ENCODE results near the gene PTX3.

The PTX3 gene

DNA sequence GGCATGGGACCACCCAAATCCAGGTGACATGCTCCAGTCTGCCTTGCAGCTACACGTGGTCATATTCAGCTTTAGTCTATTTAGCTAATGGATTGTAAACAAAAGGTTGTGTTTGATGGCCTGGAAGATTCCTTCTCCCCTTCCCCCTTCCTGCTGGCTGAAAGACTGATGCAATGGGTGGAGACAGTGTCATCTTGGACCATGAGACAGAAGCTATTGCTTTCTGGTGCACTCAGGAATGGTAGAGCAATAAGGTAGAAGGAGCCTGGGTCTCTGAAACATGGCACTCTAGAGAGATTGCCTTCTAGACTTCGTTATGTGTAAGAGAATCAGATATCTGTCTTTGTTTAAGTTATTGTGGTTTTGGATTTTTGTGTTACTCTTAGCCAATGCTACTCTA lies 25.7 kb upstream of the PTX3 start:
- TF ChIP-seq, protein P1, sequence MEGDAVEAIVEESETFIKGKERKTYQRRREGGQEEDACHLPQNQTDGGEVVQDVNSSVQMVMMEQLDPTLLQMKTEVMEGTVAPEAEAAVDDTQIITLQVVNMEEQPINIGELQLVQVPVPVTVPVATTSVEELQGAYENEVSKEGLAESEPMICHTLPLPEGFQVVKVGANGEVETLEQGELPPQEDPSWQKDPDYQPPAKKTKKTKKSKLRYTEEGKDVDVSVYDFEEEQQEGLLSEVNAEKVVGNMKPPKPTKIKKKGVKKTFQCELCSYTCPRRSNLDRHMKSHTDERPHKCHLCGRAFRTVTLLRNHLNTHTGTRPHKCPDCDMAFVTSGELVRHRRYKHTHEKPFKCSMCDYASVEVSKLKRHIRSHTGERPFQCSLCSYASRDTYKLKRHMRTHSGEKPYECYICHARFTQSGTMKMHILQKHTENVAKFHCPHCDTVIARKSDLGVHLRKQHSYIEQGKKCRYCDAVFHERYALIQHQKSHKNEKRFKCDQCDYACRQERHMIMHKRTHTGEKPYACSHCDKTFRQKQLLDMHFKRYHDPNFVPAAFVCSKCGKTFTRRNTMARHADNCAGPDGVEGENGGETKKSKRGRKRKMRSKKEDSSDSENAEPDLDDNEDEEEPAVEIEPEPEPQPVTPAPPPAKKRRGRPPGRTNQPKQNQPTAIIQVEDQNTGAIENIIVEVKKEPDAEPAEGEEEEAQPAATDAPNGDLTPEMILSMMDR (conservative IDR thresholded peaks at IDR 0.05) = no peak
- no peak overlapping the region for H3K27ac ChIP-seq

DNA sequence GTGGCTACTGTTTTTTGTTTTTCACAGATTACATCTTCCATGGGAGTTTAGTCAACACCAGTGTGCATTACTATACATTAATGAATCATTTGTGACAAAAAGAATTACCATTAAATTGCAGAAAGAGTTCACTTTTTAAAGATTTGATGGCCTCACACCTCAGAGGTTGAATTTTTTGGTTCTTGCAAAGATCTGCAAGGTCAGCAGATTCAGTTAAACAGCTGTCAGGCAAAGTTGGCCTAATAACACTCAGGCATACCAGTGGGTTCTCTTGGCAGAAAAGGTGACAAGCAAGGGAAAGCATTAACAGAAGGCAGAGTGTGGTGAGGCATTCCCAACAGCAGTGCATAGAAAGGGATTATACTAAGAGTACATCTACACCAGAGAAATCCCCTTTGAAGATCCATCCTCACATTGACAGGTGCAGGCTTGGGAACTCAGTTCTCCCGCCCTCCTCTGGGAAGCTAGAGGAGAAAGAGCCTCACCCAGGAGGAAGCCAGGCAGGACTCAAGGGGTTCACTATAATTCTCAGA lies 24.3 kb upstream of the PTX3 start:
- H3K27ac ChIP-seq = no peak overlapping the region
- TF ChIP-seq, protein P1 (conservative IDR thresholded peaks at IDR 0.05) = no peak

DNA sequence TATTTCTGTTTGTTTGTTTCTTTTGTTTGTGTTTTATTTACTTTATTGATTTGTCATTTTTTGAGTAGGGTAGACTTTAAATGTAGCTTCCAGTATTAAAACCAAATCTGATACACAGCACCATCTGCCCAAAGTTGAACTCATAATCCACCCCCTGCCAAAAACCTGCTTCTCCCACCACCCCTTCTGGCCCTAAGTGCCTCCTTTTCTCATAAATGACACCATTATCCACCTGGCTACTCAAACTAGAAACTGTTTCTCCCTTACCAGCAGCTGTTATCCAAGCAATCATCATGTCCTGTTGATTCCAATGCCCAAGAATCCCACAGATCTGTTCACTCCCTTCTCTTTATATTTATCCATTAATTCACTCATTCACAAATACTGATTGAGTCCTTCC lies 21.8 kb upstream of the PTX3 start:
- no peak overlapping the region for H3K27ac ChIP-seq
- TF ChIP-seq, protein P1 (conservative IDR thresholded peaks at IDR 0.05) = no peak

DNA sequence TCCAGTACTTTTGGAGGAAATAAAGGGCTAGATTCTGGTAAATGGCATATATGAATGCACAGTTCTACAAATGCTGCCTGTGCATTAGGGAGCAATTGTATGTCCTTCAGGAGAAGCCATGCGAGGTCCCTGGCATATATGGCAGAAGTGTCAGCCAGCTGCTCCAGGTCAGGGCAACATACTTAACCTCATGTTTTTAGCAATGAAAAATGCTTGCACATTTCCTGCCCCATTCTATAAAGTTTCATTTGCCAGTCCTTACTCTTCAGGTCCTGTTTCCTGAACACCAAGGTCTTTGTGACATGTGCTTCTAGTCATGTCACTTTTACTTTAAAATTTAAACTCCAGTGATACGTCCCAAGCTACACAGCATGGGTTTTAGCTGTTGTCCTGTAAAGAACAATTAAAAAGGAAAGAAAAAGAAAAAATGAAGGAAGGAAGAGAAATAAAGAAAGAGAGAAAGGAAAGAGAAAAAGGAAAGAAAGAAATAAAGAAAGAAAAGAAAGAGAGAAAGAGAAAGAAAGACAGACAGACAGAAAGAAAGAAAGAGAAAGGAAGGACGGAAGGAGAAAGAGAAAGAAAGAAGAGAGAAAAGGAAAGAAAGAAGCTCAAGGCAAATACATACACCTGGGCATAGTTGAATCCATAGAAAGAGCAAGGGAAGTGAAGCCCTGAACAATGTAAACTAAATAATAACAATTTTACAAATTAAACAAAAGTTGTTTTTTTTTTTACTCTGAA lies 20.1 kb upstream of the PTX3 start:
- H3K27ac ChIP-seq = no peak overlapping the region
- TF ChIP-seq, protein P1 (conservative IDR thresholded peaks at IDR 0.05) = no peak

DNA sequence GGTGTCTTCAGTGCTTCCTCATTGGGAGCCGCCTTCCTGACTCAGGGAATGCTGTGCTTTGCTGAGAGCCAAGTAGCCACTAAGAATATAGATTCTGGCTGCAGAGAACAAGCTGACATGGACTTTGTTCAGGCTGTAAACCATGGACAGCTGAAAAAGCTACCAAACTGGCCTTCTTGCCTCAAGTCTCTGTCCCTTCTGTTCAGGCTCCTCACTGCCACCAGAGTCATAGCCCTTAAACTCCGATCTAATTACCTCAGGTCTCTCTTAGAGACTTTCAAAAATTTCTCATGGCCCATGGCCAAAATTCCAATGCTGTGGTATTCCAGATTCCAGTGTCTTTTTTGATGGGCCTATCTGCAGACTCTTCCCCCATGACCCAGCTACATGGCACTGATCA lies 19.4 kb upstream of the PTX3 start:
- TF ChIP-seq, protein P1 (conservative IDR thresholded peaks at IDR 0.05) = no peak
- no peak overlapping the region for H3K27ac ChIP-seq

DNA sequence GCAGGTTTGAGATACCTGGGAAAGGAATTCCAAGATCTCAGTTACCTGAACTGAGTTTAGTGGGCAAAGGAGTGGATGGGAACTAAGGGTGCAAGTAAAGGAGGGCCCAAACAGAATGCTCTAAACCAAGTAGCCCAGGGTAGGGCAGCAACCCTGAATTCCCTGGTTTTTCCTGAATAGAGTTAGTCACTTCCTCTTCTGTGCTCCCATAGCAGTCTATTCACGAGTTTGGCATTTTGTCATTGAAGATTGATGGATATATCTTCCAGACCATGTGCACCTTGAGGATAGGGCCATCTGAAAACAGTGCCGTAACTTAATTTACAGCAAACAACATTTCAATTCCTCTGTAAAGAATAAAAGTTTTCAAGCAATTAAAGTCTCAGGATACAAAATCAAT lies 18.5 kb upstream of the PTX3 start:
- no peak overlapping the region for H3K27ac ChIP-seq
- TF ChIP-seq, protein P1 (conservative IDR thresholded peaks at IDR 0.05) = no peak

DNA sequence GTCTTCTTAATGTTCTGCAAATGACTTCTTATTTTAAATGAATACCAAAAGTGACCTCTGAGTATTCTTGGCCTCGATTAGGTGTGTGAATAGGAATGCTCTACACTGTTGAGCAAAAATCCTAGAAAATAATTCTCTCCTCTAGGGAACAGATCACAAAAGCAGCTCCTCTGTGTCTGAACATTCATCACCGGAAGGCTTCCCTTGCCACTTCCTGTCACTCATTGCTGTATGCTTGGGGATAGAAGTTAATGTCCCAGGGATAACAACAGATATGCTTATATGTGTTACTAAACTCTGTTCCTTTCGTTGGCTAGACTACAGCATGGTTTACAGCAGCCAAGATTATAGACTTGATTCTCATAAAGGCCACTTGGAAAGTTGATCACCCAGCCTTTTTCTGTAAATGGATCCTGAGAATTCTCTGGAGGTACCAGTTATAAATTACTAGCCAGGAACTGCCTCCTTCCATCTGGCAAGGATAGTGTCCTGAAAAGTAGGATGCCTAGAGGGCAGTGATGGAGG lies 16.0 kb upstream of the PTX3 start:
- H3K27ac ChIP-seq = no peak overlapping the region
- TF ChIP-seq, protein P1 (conservative IDR thresholded peaks at IDR 0.05) = no peak

All from VCaP (cell line).